K562 (cell line): ENCODE measurements around the gene ZSWIM3. TPM values are rescaled to one million over a fixed set of nuclear protein-coding genes. Genes with fewer than 3 reads are reported as not detected.

ENCODE experiments used
- polyA plus RNA-seq, 8 experiments: library from polyadenylated mRNA; depleted of rRNA in 4 of 8; stranded (reverse) in 5 of 8; unstranded in 3 of 8; fragments of >200 nt; fragmentation: Nextera tagmentation in 2 of 8; fragmentation: Illumina TruSeq in 1 of 8; extraction: Ambion mirVana in 2 of 8; extraction: Trizol in 1 of 8; gene quantifications; 2 replicates each; pipeline versions ENCODE4 v1.2.1 to v1.2.3, GENCODE V29; 2011 to 2014; ENCODE audit warnings: inconsistent platforms in 1 of 8, missing spikeins in 1 of 8
- total RNA-seq, 7 experiments: library from RNA; depleted of rRNA in 6 of 7; stranded (reverse); fragments of >200 nt in 6 of 7; fragmentation: Illumina TruSeq in 2 of 7; extraction: Trizol in 2 of 7; gene quantifications; 2 replicates each; pipeline versions ENCODE4 v1.2.1 to v1.2.3, GENCODE V29; 2011 to 2021; ENCODE audit warnings: low replicate concordance in 1 of 7
- TF ChIP-seq, protein P1 (sequence below): fragments of 450-650 bp; IDR thresholded peaks from 2 replicates; pipeline ENCODE4 v1.6.1; 2018; ENCODE audit not compliant: partially characterized antibody
- TF ChIP-seq, protein P2 (sequence below): fragments of 200-800 bp; sonication (Bioruptor generic); IDR thresholded peaks from 2 replicates; pipeline ENCODE4 v1.6.1; 2017; ENCODE audit warnings: missing genetic modification characterization, missing compliant biosample characterization
- TF ChIP-seq, protein P3 (sequence below): fragments of 450-650 bp; IDR thresholded peaks from 2 replicates; pipeline ENCODE4 v1.6.1; 2016; ENCODE audit warnings: mild to moderate bottlenecking, moderate library complexity

The ZSWIM3 gene
- total and polyA plus RNA-seq, 9 of the 15 experiments (the other 6 are each of a cell fraction or from before 2014, with no cell fraction given), result 1.7 to 4.3 (median 2.9) TPM

DNA sequence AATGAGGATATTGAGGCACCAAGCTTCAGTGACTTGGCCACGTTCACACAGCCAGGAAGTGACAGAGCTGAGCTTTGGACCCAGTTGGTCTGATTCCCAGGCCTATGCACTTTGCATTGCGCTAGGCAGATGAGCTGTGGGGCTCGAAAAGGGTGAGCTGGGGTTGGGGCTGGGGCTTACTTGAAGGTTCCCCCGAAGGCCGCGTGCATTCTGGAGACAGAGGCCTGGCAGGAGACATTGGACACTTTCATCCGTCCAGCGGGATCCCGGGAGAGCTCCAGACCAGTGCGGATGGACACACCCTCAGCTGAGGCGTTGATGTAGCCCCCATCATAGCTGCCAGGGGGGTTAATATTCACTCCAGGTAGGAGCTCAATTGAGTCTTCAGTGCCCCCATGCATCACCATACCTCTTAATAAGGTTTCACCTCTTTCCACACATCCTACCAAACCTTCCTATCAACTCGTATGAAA lies 52.0 kb downstream of the ZSWIM3 start (continued):
- TF ChIP-seq, protein P1, sequence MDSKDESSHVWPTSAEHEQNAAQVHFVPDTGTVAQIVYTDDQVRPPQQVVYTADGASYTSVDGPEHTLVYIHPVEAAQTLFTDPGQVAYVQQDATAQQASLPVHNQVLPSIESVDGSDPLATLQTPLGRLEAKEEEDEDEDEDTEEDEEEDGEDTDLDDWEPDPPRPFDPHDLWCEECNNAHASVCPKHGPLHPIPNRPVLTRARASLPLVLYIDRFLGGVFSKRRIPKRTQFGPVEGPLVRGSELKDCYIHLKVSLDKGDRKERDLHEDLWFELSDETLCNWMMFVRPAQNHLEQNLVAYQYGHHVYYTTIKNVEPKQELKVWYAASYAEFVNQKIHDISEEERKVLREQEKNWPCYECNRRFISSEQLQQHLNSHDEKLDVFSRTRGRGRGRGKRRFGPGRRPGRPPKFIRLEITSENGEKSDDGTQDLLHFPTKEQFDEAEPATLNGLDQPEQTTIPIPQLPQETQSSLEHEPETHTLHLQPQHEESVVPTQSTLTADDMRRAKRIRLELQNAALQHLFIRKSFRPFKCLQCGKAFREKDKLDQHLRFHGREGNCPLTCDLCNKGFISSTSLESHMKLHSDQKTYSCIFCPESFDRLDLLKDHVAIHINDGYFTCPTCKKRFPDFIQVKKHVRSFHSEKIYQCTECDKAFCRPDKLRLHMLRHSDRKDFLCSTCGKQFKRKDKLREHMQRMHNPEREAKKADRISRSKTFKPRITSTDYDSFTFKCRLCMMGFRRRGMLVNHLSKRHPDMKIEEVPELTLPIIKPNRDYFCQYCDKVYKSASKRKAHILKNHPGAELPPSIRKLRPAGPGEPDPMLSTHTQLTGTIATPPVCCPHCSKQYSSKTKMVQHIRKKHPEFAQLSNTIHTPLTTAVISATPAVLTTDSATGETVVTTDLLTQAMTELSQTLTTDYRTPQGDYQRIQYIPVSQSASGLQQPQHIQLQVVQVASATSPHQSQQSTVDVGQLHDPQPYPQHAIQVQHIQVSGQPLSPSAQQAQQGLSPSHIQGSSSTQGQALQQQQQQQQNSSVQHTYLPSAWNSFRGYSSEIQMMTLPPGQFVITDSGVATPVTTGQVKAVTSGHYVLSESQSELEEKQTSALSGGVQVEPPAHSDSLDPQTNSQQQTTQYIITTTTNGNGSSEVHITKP, result no peak
- TF ChIP-seq, protein P2, sequence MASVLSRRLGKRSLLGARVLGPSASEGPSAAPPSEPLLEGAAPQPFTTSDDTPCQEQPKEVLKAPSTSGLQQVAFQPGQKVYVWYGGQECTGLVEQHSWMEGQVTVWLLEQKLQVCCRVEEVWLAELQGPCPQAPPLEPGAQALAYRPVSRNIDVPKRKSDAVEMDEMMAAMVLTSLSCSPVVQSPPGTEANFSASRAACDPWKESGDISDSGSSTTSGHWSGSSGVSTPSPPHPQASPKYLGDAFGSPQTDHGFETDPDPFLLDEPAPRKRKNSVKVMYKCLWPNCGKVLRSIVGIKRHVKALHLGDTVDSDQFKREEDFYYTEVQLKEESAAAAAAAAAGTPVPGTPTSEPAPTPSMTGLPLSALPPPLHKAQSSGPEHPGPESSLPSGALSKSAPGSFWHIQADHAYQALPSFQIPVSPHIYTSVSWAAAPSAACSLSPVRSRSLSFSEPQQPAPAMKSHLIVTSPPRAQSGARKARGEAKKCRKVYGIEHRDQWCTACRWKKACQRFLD (CRISPR knock-in tag), result 0 out of 2 replicates have a peak, but pooled peaks have one; percentile 1
- TF ChIP-seq, protein P3, sequence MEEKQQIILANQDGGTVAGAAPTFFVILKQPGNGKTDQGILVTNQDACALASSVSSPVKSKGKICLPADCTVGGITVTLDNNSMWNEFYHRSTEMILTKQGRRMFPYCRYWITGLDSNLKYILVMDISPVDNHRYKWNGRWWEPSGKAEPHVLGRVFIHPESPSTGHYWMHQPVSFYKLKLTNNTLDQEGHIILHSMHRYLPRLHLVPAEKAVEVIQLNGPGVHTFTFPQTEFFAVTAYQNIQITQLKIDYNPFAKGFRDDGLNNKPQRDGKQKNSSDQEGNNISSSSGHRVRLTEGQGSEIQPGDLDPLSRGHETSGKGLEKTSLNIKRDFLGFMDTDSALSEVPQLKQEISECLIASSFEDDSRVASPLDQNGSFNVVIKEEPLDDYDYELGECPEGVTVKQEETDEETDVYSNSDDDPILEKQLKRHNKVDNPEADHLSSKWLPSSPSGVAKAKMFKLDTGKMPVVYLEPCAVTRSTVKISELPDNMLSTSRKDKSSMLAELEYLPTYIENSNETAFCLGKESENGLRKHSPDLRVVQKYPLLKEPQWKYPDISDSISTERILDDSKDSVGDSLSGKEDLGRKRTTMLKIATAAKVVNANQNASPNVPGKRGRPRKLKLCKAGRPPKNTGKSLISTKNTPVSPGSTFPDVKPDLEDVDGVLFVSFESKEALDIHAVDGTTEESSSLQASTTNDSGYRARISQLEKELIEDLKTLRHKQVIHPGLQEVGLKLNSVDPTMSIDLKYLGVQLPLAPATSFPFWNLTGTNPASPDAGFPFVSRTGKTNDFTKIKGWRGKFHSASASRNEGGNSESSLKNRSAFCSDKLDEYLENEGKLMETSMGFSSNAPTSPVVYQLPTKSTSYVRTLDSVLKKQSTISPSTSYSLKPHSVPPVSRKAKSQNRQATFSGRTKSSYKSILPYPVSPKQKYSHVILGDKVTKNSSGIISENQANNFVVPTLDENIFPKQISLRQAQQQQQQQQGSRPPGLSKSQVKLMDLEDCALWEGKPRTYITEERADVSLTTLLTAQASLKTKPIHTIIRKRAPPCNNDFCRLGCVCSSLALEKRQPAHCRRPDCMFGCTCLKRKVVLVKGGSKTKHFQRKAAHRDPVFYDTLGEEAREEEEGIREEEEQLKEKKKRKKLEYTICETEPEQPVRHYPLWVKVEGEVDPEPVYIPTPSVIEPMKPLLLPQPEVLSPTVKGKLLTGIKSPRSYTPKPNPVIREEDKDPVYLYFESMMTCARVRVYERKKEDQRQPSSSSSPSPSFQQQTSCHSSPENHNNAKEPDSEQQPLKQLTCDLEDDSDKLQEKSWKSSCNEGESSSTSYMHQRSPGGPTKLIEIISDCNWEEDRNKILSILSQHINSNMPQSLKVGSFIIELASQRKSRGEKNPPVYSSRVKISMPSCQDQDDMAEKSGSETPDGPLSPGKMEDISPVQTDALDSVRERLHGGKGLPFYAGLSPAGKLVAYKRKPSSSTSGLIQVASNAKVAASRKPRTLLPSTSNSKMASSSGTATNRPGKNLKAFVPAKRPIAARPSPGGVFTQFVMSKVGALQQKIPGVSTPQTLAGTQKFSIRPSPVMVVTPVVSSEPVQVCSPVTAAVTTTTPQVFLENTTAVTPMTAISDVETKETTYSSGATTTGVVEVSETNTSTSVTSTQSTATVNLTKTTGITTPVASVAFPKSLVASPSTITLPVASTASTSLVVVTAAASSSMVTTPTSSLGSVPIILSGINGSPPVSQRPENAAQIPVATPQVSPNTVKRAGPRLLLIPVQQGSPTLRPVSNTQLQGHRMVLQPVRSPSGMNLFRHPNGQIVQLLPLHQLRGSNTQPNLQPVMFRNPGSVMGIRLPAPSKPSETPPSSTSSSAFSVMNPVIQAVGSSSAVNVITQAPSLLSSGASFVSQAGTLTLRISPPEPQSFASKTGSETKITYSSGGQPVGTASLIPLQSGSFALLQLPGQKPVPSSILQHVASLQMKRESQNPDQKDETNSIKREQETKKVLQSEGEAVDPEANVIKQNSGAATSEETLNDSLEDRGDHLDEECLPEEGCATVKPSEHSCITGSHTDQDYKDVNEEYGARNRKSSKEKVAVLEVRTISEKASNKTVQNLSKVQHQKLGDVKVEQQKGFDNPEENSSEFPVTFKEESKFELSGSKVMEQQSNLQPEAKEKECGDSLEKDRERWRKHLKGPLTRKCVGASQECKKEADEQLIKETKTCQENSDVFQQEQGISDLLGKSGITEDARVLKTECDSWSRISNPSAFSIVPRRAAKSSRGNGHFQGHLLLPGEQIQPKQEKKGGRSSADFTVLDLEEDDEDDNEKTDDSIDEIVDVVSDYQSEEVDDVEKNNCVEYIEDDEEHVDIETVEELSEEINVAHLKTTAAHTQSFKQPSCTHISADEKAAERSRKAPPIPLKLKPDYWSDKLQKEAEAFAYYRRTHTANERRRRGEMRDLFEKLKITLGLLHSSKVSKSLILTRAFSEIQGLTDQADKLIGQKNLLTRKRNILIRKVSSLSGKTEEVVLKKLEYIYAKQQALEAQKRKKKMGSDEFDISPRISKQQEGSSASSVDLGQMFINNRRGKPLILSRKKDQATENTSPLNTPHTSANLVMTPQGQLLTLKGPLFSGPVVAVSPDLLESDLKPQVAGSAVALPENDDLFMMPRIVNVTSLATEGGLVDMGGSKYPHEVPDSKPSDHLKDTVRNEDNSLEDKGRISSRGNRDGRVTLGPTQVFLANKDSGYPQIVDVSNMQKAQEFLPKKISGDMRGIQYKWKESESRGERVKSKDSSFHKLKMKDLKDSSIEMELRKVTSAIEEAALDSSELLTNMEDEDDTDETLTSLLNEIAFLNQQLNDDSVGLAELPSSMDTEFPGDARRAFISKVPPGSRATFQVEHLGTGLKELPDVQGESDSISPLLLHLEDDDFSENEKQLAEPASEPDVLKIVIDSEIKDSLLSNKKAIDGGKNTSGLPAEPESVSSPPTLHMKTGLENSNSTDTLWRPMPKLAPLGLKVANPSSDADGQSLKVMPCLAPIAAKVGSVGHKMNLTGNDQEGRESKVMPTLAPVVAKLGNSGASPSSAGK, result peak; percentile 24; the same call in 1 of the 2 replicates
